GM19025 (cell line): Measurements from ENCODE around the gene GRIPAP1.

Experiments
- ATAC-seq: cut with Tn5 transposase; IDR thresholded peaks from one replicate; pipeline ENCODE4 v1.9.1; 2021; ENCODE audit warnings: mild to moderate bottlenecking, low read depth, moderate library complexity; ENCODE audit not compliant: unreplicated experiment

GRIPAP1 gene

GRCh38 chrX:48927736-48928382 lies 74.2 kb downstream of the GRIPAP1 start:
- no peak for ATAC-seq

- no peak for ATAC-seq
These were observed 74.9 kb downstream of the GRIPAP1 start for GRCh38 chrX:48927123-48927522.

- no peak for ATAC-seq
These were observed 77.8 kb downstream of the GRIPAP1 start for GRCh38 chrX:48924270-48924669.

- no peak for ATAC-seq
These were observed 78.3 kb downstream of the GRIPAP1 start for GRCh38 chrX:48923771-48924170.
